ENCODE results near the gene C7orf25.

Gene C7orf25

DNA sequence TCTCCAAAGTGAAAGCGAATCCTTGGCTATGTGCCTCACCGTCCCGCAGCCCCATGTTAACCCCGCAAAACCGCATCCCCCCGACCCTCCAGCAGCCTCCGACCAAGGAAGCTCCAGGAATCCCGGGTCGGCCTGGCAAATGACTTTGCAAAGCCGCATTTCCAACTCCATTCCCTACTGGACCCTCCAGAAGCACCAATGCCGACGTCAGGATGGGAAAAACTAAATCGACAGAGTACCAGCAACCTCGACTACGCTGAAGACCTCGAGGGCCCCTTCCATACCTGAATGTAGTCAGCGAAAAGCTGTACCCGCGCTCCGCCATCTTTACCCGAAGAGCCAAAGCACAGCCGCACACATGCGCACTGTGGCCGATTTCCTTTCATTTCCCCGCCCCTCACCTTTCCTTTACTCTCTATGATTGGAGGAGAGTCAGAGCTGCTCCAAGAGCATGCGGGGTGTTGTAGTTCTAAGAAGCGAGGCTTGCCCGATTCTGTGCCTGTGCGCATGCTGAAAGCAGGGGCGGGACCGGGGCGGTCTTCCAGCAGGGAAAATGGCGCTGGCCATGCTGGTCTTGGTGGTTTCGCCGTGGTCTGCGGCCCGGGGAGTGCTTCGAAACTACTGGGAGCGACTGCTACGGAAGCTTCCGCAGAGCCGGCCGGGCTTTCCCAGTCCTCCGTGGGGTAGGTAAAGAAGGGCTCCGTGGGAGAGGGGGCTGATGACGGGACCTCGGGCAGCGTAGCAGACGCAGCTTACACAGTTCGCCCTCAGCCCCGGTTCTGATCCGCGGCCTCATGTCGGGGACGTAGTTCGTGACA is 20.2 kb upstream of the C7orf25 start, which contains the start of the genes MRPL32 and PSMA2 (continued):
- peak; percentile 21; the same call in 1 of the 2 replicates for TF ChIP-seq ZNF692 (tag by site-specific recombination; IDR thresholded peaks at IDR 0.05)
- no peak for TF ChIP-seq ZNF266 (tag by site-specific recombination; IDR thresholded peaks at IDR 0.05; ENCODE audit: low read depth)
- TF ChIP-seq, protein P1, sequence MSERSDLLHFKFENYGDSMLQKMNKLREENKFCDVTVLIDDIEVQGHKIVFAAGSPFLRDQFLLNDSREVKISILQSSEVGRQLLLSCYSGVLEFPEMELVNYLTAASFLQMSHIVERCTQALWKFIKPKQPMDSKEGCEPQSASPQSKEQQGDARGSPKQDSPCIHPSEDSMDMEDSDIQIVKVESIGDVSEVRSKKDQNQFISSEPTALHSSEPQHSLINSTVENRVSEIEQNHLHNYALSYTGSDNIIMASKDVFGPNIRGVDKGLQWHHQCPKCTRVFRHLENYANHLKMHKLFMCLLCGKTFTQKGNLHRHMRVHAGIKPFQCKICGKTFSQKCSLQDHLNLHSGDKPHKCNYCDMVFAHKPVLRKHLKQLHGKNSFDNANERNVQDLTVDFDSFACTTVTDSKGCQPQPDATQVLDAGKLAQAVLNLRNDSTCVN (tag by site-specific recombination; optimal IDR thresholded peaks at IDR 0.05): peak; percentile 49
- TF ChIP-seq ZNF785 (tag by site-specific recombination; IDR thresholded peaks at IDR 0.05): no peak
- no peak for TF ChIP-seq ZNF830 (tag by site-specific recombination; IDR thresholded peaks at IDR 0.05; ENCODE audit: low read depth)
- no peak for TF ChIP-seq MZF1 (tag by site-specific recombination; IDR thresholded peaks at IDR 0.05; ENCODE audit: borderline replicate concordance)
- TF ChIP-seq ZNF76 (tag by site-specific recombination; IDR thresholded peaks at IDR 0.05; ENCODE audit: borderline replicate concordance, low read depth): peak; percentile 93
- TF ChIP-seq, protein P2, sequence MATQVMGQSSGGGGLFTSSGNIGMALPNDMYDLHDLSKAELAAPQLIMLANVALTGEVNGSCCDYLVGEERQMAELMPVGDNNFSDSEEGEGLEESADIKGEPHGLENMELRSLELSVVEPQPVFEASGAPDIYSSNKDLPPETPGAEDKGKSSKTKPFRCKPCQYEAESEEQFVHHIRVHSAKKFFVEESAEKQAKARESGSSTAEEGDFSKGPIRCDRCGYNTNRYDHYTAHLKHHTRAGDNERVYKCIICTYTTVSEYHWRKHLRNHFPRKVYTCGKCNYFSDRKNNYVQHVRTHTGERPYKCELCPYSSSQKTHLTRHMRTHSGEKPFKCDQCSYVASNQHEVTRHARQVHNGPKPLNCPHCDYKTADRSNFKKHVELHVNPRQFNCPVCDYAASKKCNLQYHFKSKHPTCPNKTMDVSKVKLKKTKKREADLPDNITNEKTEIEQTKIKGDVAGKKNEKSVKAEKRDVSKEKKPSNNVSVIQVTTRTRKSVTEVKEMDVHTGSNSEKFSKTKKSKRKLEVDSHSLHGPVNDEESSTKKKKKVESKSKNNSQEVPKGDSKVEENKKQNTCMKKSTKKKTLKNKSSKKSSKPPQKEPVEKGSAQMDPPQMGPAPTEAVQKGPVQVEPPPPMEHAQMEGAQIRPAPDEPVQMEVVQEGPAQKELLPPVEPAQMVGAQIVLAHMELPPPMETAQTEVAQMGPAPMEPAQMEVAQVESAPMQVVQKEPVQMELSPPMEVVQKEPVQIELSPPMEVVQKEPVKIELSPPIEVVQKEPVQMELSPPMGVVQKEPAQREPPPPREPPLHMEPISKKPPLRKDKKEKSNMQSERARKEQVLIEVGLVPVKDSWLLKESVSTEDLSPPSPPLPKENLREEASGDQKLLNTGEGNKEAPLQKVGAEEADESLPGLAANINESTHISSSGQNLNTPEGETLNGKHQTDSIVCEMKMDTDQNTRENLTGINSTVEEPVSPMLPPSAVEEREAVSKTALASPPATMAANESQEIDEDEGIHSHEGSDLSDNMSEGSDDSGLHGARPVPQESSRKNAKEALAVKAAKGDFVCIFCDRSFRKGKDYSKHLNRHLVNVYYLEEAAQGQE (tag by site-specific recombination; IDR thresholded peaks at IDR 0.05): peak; percentile 22; the same call in 1 of the 2 replicates
- TF ChIP-seq ZNF23 (tag by site-specific recombination; IDR thresholded peaks at IDR 0.05; ENCODE audit: borderline replicate concordance): no peak
- no peak for TF ChIP-seq REPIN1 (tag by site-specific recombination; IDR thresholded peaks at IDR 0.05; ENCODE audit: low read depth)
- TF ChIP-seq SP7 (tag by site-specific recombination; IDR thresholded peaks at IDR 0.05): peak; percentile 61; the same call in 1 of the 2 replicates
- no peak for TF ChIP-seq ZBTB49 (tag by site-specific recombination; IDR thresholded peaks at IDR 0.05; ENCODE audit: low read depth)
- TF ChIP-seq ZNF18 (tag by site-specific recombination; IDR thresholded peaks at IDR 0.05): no peak
- TF ChIP-seq KLF9 (tag by site-specific recombination; IDR thresholded peaks at IDR 0.05; ENCODE audit: low read depth): peak; percentile 82
- TF ChIP-seq ZNF624 (tag by site-specific recombination; IDR thresholded peaks at IDR 0.05): no peak
